HG03575 (cell line): Measurements from ENCODE around the gene STKLD1.

Experiments
- ATAC-seq: cut with Tn5 transposase; IDR thresholded peaks from one replicate; pipeline ENCODE4 v1.9.1; 2021; ENCODE audit not compliant: unreplicated experiment, insufficient number of reproducible peaks, low FRiP score; ENCODE audit errors: extremely low read depth

STKLD1 gene

DNA sequence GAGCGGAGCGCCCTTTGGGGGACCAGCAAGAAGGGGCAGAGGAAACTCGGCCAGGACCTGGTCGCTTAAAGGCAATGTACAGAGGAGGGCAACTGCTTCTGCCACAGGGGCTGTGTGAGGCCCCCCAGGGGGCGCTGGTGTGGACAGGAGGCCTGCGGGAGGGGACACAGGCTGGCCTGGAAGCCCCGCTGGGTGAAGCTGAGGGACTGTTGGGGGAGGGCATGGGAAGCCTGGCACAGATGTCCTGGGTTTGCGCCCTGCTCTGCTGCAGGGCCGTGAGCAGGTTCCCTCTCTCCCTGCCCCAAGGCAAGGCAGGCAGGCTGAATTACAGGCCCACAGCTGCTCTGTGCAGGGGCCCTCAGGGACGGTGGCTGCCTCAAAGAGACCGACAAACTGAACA, 33.6 kb upstream of the STKLD1 start:
- ATAC-seq, result no peak

DNA sequence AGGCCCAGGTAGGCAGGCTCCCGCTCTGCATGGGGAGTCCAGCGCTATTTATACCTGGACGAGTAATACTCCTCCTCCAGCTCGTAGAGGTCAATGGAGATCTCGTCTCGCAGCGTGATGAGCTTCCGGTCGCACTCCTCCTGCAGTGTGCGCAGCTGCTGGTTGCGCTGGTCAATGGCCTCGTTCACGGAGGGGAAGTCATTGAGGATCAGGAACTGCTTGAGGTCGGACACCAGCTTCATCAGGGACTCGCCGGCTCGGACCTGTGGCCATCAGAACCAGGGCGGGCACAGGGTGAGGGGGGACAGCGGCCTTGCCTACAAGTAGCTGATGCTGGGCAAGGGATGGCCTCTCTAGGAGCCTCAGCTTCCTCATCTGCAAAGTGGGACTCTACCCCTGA, 32.1 kb upstream of the STKLD1 start:
- no peak for ATAC-seq

DNA sequence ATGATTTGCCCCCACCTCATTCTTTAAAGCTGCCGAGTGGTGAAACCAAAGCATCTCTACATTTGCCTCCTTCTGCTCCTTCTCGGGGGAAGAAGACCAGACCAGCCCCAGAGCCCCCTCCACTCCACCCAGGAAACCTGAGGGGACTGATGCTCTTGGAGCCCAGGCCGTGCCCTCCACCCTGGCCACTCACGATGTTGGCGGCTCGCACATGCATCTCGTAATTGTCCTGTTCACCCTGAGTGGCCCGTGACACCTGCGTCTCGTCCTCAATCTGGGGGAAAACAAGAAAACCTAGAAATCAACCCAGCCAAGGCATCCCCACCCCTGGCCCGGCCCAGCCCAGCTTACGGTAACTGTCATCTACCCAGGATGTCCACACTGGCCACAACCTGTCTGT, 31.2 kb upstream of the STKLD1 start:
- ATAC-seq, result no peak

DNA sequence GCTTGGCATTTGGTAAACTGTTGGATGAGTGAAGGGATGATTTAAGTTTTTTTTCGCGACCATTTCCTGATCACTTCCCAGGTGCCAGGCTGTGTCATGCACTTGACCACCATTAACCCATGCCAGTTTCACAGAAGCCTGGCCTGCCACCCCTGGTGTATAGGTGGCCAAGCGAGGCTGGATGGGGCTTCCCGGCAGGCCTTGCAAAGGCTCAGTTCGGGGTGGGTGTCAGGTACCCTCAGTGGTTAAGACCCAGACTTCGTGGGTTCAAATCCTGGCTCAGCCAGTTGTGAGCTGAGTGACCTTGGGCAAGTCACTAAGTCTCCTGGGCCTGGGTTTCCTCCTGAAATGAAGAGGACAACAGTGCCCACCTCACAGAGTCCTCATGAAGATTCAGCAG, 30.6 kb upstream of the STKLD1 start:
- ATAC-seq, result no peak

DNA sequence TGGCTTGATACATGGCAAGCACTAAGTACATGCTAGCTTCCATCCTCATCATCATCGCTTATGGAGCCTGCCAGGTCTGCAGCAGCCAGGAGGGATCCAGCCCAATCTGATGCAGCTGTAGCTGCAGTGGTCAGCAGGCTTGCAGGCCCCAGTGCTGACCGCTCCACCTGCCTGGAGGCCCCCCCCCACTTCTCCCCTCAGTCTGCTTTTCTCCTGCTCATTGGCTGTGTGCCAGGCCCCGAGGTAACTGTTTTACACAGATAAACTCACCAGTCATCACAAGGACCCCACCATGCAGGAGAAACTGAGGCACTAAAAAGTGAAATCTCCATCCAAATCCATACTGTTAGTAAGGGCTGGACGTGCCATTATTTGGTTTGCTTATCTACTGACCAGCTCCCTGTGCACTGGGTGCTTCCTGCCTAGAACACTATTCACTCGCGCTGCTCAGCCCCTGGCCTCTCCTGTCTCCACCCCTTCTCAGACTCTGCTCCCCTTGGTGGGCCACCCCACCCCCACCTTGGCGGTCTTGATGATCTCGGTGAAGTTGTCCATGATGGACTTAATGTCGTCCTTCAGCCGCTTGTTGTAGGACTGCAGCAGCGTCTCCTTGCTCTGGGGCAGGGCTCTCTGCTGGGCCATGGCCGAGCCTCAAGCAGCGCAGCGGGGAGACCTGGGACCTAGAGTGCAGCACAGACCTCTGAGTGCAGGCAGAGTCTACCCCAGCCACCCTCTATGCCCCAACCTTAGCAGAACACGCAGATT, 30.0 kb upstream of the STKLD1 start:
- no peak for ATAC-seq

DNA sequence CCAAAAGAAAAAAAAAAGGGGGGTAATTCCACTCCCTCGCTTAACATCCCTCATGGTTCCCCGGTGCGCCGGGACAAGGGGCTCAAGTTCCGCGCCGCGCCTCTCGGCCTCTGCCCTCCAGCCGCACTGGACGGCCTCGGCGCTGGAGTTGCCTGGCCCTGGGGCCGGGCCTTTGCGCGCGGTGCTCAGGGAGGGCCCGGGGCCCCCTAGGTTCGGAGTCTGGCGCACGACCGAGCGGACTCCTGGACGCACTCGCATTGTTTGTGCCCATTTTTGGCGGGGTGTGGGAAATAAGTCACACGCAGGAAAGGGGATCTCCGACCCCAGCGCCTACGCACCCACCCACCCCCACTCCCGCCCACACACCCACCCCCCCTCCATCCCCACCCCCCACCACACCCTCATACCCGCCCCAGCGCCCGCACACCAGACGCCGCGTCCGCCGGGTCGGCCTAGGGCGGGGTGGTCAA, 28.6 kb upstream of the STKLD1 start:
- no peak for ATAC-seq

DNA sequence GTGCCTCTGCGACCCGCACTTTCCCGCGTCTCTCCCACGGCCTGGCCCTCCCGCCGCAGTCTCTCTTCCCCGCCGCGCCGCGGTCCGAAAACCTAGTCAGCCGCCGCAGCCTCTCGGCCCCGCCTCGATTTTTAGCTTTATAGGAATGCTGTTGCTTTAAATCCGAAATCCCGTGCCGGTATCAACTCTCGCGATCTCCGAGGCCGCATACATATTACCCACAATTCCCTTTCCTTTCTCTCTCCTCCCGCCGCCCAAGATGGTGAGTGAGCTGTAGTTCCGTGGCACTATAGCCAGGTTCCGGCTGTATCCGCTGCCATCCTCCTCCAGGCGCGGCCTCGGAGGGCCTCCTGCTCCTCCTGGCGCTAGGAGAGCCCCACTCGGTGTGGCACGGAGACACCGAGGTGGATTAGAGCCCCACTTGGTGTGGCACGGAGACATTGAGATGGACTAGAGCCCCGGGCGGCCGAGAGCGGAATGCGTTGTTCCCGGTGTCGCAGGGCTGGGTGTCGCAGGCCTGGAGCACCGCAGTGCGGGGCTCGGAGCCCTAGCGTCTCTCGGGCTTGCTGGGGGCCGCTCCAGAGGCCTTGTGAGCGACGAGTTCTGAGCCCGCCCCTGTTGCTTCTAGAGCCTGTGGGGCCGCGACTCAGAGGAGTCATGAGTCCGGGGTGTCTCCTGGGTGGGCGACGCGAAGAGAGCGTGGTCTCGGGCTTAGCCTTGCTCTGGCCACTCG, 28.0 kb upstream of the STKLD1 start, which contains the start of the genes MED22 and RPL7A:
Gene MED22, minus strand, starts transcription at position 147 of the 733 bp plus-strand sequence. CDS start 1,469 bp downstream, outside the sequence.
Gene RPL7A, plus strand, starts transcription at position 234 of the 733 bp plus-strand sequence. Its CDS starts 26 bp downstream, at position 260.
- no peak for ATAC-seq

DNA sequence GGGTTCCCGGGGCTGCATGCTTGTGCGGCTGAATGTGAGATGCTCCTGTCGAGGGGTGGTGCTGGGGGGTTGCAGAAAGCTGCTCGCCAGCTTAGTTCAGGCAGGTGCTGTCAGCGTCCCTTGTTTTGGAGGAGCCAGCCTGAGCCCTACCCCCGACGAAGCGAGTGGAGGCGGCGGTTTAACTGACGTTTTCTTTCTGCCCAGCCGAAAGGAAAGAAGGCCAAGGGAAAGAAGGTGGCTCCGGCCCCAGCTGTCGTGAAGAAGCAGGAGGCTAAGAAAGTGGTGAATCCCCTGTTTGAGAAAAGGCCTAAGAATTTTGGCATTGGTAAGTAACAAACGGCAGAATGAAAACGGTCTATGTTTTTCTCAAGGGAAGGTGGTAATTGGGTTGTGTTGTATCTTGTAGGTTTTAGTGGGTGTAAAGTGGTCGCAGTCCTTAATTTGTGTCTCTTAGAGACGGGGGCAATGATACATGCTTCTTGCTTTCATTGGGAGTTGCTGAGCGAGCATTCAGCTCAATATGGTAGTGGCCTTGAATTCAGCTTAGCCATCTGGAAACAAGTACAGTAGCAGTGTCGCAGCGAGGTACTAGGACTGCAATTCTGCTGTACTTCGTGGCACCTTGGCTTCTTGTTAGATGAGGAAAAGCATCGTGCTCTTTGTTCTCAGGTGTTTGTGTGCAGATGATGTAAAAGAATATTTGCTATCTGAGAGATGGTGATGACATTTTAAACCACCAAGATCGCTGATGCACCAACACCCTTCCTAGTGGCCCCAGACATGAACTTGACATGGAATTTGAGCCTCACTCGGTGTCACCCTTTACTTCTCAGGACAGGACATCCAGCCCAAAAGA, 27.2 kb upstream of the STKLD1 start:
- no peak for ATAC-seq

DNA sequence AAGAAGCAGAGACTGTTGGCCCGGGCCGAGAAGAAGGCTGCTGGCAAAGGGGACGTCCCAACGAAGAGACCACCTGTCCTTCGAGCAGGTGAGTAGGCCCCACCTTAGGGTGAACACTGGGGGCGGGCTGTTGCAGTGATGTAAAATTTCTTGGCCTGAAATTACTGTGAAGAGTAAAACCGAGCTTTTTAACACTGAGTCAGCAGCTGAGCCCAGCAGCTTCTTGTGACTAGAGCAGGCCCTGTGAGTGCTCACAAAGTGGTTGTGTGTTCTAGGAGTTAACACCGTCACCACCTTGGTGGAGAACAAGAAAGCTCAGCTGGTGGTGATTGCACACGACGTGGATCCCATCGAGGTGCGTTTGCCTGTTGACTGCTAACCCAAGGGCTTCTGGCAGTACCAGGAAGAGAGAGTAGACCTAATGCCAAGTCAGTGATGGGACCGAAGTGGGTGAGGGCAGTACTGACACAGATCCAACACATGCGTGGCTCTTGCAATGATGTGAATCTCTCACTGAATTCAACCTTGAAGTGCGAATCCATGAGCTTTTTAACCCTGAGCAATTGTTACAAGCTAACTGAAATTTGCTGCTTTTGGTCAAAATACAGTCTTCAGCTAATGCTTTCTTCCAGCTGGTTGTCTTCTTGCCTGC, 26.1 kb upstream of the STKLD1 start:
- ATAC-seq, result no peak

DNA sequence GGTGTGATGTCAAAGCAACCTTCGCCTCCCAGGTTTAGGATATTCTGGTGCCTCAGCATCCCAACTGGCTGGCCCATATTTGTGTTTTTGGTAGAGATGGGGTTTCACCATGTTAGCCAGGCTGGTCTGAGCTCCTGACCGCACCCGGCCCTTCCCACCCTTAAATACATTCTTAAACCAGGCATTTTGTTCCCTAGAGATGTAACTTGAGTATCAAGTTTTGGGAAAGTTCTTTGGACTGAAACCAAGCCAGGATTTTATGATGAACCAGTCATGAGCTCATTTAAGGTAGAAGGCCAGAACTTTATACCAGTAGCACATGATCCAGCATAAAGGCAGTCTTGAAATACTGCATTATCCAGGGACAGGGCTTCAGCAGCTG, 24.6 kb upstream of the STKLD1 start:
- no peak for ATAC-seq

DNA sequence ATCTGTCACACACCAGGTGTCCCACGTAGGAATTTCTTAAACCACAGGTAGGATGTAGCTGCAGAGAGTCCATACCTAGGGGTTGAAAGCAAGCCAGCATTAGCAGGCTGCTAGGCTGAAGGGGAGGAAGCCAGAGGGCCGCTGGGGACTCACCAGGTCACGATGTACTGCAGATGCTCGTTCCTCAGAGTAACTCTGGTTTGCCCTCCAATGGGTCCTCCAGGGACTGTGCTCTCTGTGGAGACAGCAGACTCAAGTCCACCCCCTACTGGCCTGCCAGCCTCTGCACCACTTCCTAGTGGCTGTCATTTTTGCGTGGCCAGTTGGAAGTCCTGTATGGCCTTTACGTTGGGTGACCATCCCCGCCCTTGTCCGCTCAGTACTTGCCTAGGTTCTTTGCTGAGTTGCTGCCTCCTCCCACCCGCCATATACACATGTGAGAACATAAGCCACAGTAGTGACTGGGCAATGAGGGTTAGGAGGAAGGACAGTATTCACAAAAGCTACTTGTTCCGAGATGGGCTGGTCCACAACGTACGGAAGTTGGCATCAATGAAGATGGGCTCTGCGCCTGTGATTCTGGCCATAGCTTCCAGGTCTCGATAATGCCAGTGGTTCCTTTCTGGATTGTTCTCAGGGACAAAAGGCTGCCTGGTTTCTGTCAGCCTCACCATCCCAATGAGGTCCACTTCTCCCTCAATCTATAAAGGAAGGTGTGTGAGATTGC, 24.1 kb upstream of the STKLD1 start:
- no peak for ATAC-seq

DNA sequence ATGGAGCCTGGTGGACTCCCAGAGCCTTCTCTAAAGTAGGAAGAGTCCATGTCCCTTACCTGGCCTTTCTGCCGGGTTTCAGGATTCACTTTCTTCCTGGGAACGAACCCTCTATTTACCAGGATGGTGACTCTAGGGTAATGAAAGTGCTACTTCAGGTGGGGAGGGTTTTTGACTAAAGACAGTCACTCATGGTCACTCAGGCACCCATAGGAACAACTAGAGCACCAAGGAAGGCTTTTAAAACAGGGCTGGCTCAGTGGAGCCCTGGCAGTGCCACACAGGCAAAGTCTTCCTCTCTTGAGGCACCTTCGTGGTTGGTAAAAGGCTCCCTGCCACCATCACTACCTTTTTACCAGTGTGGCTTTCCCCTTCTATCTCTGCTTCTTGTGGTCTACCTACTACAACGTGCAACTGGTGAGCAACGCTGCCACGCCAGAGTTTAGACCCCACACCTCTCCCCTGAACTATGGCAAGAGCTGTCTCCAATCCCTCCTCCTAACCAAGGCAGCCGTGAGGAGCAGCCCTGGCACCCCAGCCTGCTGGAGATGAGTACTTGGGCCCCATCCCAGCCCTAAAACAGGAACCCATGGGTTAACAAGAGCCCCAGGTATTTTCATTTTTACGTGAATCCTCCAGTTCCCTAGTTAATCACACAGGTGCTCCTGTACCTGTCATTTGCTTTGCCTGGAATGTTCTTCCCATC, 23.4 kb upstream of the STKLD1 start:
- ATAC-seq, result no peak

DNA sequence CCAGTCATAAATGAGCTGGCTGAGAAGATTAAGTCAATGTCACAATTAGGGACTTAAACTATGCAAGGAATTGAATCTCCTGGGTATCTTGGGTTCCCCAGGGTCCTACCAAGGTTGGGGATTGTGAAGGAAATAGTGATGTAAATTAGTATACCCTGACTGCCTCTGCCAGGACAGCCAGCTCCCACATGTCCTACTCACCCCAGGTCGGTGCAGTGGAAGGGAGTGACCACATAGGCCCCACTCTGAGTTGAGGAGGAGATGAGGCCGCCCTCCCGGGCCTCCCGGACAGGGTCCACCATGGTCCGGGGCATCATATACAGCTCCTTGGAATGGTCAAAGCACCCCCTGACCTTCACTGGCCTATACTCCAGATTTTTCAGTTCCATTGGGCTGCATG, 22.6 kb upstream of the STKLD1 start:
- no peak for ATAC-seq

DNA sequence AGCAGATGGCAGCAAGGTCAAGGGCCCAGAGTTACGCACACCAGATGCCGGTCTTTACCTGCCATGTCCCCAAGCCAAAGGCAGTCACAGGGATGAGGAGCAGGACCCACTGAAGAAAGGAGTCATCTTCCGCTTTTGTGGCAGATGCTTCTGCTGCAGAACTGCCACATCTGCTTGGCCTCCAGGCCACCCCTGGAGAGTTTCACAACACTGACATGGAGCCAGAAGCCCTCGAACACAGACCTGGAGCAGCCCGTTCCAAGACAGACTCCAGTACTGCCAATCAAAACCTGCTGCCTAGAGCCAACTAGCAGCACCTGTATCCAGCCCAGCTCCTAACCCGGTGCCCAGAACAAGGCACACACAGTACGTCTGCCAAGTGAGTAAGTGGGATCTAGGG, 21.4 kb upstream of the STKLD1 start:
- ATAC-seq, result no peak

DNA sequence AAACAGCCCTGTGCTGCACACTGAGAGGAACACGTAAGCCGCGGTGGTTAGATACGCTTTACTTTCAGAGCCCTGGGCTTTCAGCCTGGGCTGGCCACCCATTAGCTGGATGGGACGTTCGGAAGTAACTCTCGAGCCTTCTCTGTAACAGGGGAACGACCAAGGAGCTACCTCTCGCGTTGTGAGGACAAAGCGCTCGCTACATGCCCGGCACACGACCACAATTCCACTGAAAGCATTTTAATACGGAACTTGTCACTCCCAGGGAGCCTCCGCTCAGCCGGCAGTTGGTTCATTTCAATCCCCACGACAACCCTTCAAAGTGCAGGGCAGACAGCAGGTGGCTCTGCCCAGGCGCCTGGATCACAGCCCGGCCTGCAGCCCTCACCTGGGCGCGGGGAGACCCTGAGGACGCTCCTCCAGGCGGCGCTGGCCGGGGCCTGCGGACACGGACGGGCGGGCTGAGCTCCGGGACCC, 20.2 kb upstream of the STKLD1 start:
- ATAC-seq, result no peak

DNA sequence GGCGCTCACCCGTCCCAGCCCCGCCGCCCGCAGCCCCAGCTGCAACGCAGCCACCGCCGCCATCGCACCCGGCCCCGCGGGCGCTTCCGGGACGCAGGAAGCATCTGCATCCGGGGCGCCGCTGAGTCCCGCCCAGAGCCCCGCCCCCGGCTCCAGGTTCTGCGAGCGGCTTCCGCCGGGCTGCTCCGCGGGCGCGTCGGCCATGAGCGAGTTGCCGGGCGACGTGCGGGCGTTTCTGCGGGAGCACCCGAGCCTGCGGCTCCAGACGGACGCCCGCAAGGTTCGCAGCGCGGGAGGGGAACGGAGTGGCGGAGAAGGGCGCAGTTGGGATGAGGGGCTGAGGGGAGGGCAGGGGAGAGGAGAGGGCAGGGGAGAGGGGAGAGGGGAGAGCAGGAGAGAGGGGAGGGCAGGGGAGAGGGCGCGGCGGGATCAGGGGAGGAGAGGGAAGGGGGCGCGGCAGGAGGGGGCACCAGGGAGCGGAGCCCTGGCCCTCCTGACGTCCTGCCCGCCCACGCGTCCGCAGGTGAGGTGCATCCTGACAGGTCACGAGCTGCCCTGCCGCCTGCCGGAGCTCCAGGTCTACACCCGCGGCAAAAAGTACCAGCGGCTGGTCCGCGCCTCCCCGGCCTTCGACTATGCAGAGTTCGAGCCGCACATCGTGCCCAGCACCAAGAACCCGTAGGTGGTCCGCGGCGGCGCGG, 19.6 kb upstream of the STKLD1 start, which contains the start of the genes SURF1 and SURF2:
Gene SURF1, minus strand, starts transcription at position 97 of the 701 bp plus-strand sequence. Its CDS starts 34 bp downstream, at position 63.
Gene SURF2, plus strand, starts transcription at position 160 of the 701 bp plus-strand sequence. Its CDS starts 43 bp downstream, at position 203.
- no peak for ATAC-seq

DNA sequence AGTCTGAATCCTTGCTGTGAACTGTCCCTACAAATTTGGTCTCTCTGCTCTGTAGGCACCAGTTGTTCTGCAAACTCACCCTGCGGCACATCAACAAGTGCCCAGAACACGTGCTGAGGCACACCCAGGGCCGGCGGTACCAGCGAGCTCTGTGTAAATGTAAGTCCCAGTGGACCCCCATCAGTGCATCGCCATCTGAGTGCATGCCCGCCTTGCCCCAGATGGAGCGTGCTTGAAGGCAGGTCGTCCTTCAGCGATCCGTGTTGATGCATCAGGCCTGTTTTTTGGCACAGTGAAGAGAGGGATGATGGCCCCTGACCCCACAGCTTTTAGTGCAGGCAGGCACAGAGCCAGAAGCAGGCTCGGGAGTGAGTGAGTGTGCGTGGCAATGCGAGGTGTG, 18.5 kb upstream of the STKLD1 start:
- ATAC-seq, result no peak
